ENCODE results near the gene PRSS12.
"Not testable (repeated sequence)": the region's sequence is repeated elsewhere in the genome, so short reads cannot be mapped to it uniquely, and the experiment has no call there.

The PRSS12 gene

DNA sequence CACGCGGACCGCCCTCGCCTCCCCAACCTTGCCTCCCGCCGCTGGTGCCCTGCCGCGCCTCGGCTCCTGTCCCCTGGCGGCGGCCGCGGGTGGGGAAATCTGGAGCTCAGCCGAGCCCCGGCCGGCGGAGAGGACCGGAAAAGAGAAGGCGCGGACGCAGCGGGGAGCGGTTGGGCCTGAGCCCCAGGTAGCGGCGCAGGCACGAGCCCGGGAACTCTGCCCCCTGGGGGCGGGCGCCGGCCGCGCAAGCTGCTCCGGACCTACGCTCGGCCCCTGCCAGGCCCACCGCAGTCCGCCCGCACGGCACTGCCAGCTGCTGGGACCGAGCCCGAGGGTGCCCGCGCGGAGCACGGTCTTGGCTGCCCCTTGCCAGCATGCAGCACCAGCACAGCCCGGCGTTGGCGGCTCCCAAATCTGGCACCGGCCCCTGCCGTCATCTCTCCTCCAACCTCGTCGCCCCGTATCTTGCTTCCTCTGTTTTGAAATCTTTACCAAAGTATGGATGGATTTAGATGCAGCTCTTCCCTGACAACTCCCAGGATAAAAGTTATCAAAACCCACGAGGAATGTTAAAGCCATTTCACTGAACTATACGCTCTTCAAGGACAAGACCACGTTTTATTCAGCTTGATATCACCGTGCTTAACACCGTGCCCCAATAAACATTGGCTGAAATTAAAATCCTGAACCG is at the start of gene PRSS12:
Gene PRSS12 (minus strand): TSS at position 161 of the 691 bp plus-strand sequence. CDS start 283 bp downstream, outside the sequence.
- no peak within 1 kb of the TSS for H2AFZ ChIP-seq (ENCODE audit: low read length)
- H3K27ac ChIP-seq (ENCODE audit: low read depth, low read length, poor library complexity, severe bottlenecking) = no peak within 1 kb of the TSS
- no peaks in the 10 kb centered on the region for H3K27me3 ChIP-seq (ENCODE audit: insufficient read depth, low read length)
- no peaks in the 10 kb centered on the region for H4K20me1 ChIP-seq (ENCODE audit: insufficient read depth, low read length)
- no peaks in the 10 kb centered on the region for H3K9me3 ChIP-seq (ENCODE audit: low read length)
- no peaks in the 10 kb centered on the region for H3K9me2 ChIP-seq (ENCODE audit: low read depth, low read length)
- no peak within 1 kb of the TSS for H3K9ac ChIP-seq (ENCODE audit: low read length)
- TF ChIP-seq, protein P1, sequence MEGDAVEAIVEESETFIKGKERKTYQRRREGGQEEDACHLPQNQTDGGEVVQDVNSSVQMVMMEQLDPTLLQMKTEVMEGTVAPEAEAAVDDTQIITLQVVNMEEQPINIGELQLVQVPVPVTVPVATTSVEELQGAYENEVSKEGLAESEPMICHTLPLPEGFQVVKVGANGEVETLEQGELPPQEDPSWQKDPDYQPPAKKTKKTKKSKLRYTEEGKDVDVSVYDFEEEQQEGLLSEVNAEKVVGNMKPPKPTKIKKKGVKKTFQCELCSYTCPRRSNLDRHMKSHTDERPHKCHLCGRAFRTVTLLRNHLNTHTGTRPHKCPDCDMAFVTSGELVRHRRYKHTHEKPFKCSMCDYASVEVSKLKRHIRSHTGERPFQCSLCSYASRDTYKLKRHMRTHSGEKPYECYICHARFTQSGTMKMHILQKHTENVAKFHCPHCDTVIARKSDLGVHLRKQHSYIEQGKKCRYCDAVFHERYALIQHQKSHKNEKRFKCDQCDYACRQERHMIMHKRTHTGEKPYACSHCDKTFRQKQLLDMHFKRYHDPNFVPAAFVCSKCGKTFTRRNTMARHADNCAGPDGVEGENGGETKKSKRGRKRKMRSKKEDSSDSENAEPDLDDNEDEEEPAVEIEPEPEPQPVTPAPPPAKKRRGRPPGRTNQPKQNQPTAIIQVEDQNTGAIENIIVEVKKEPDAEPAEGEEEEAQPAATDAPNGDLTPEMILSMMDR (IDR thresholded peaks at IDR 0.05; ENCODE audit: low read length) = no peak
- TF ChIP-seq EZH2 (IDR thresholded peaks at IDR 0.05; ENCODE audit: borderline replicate concordance, low read length) = no peak
- H3K36me3 ChIP-seq (ENCODE audit: insufficient read depth, low read length) = no peaks in the 10 kb centered on the region
- H3K4me3 ChIP-seq (ENCODE audit: low read depth, low read length, poor library complexity, severe bottlenecking) = no peak within 1 kb of the TSS
- H3K4me2 ChIP-seq (ENCODE audit: low read length) = no peak within 1 kb of the TSS
- H3K4me1 ChIP-seq (ENCODE audit: insufficient read depth, low read length, severe bottlenecking) = no peaks in the 10 kb centered on the region
- no peaks in the 10 kb centered on the region for H3F3A ChIP-seq (ENCODE audit: insufficient read depth, low read length)
- no peaks in the 10 kb centered on the region for H3K79me2 ChIP-seq (ENCODE audit: insufficient read depth, low read length)

GRCh38 chr4:118400356-118400755 is 47.6 kb upstream of the PRSS12 start:
- Histone ChIP-seq H3K4me2 (ENCODE audit: low read length) (no peak overlapping the region), H3K27me3 (ENCODE audit: insufficient read depth, low read length) (no peaks in the 10 kb centered on the region), H3F3A (ENCODE audit: insufficient read depth, low read length) (no peaks in the 10 kb centered on the region), H3K9me3 (ENCODE audit: low read length) (no peaks in the 10 kb centered on the region), H3K36me3 (ENCODE audit: insufficient read depth, low read length) (no peaks in the 10 kb centered on the region), H3K4me3 (ENCODE audit: low read depth, low read length, poor library complexity, severe bottlenecking) (no peak overlapping the region), H3K9me2 (ENCODE audit: low read depth, low read length) (no peaks in the 10 kb centered on the region), H3K9ac (ENCODE audit: low read length) (no peak overlapping the region), H3K27ac (ENCODE audit: low read depth, low read length, poor library complexity, severe bottlenecking) (no peak overlapping the region), H2AFZ (ENCODE audit: low read length) (no peak overlapping the region), H3K79me2 (ENCODE audit: insufficient read depth, low read length) (no peaks in the 10 kb centered on the region), H4K20me1 (ENCODE audit: insufficient read depth, low read length) (no peaks in the 10 kb centered on the region), H3K4me1 (ENCODE audit: insufficient read depth, low read length, severe bottlenecking) (no peaks in the 10 kb centered on the region)
- no peak for TF ChIP-seq EZH2 (IDR thresholded peaks at IDR 0.05; ENCODE audit: borderline replicate concordance, low read length)
- TF ChIP-seq, protein P1 (IDR thresholded peaks at IDR 0.05; ENCODE audit: low read length) = no peak

DNA sequence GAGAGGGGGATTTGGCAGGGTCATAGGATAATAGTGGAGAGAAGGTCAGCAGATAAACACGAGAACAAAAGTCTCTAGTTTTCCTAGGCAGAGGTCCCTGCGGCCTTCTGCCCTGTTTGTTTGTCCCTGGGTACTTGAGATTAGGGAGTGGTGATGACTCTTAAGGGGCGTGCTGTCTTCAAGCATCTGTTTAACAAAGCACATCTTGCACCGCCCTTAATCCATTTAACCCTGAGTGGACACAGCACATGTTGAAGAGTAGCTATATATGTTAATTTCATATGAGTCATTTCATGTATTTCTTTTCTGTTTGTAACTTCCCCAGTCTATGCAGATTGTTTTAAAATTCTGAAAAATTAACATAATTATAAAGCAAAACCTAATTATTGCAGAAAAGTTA is 47.1 kb upstream of the PRSS12 start:
- H3K9me2 ChIP-seq (ENCODE audit: low read depth, low read length); H3K9ac ChIP-seq (ENCODE audit: low read length); H2AFZ ChIP-seq (ENCODE audit: low read length); H3K79me2 ChIP-seq (ENCODE audit: insufficient read depth, low read length); H3K4me1 ChIP-seq (ENCODE audit: insufficient read depth, low read length, severe bottlenecking); H3F3A ChIP-seq (ENCODE audit: insufficient read depth, low read length); H3K36me3 ChIP-seq (ENCODE audit: insufficient read depth, low read length); H3K27me3 ChIP-seq (ENCODE audit: insufficient read depth, low read length); H3K27ac ChIP-seq (ENCODE audit: low read depth, low read length, poor library complexity, severe bottlenecking); H4K20me1 ChIP-seq (ENCODE audit: insufficient read depth, low read length); H3K4me2 ChIP-seq (ENCODE audit: low read length); H3K4me3 ChIP-seq (ENCODE audit: low read depth, low read length, poor library complexity, severe bottlenecking); H3K9me3 ChIP-seq (ENCODE audit: low read length): not testable (repeated sequence)

All from OCI-LY1 (cell line).